HG03520 (cell line): Measurements from ENCODE around the gene IRF2BPL.

Experiments
- ATAC-seq: cut with Tn5 transposase; IDR thresholded peaks from one replicate; pipeline ENCODE4 v1.9.1; 2021; ENCODE audit warnings: mild to moderate bottlenecking, moderate library complexity; ENCODE audit not compliant: unreplicated experiment

The IRF2BPL gene

DNA sequence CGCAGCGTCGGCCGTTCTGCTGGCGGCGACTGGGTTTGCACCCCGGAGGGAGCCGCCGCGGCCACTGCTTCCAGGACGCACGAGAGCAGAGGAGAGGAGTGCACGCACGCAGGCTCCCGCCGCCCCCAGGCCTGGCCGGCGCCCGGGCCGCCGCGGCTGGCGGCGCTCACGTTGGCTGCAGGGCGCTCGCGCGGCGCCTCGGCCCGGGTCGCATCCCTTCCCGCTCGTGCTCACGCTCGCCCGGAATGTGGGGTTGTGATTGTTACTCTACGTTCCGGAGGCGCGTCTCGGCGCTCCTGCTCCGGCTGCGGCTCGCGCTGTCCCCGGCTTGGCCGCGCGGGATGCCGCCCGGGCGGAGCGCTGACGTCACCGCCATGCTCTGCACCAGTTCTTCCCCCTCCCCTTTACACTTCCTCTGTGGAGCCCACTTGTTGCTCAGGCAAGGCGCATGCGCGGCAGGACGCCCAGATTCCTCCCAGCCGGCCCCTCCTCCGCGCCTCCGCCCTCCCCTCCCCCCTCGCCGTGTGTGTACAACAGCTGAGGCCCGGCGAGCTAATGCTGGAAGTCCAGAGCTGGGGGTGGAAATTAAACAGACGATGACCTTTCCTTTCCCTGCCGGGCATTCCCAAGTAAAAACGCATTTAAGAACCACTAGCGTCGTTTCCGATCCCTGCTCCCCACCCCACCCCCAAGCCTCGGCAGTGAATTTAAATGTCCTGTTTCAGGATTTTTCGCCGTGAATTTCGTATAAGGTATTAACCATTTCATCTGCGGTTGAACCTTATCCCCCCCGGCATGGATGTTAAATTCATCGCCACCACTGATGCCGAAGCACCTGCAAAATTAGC is at the start of gene IRF2BPL:
TSS of gene IRF2BPL (minus strand) at position 325 of the 848 bp plus-strand sequence. CDS start 916 bp downstream, outside the sequence.
- peak; percentile 73 for ATAC-seq

DNA sequence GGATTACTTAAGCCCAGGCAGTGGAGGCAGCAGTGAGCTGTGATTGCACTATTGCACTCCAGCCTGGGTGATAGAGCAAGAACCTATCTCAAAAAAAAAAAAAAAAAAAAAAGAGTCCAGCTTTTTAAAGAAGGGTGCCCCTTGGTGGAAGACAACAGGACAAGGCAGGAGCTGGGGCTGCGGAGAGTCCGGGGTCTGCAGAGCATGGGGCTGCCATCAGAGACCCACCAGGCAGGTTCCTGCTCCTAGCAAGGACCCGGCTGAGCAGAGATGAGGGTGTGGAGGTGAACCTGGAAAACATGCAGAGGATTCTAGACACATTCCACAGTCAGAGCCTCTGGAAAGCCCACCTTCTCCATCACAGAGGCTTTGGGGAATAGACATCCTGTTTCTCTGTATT is 48.5 kb upstream of the IRF2BPL start:
- ATAC-seq = no peak

DNA sequence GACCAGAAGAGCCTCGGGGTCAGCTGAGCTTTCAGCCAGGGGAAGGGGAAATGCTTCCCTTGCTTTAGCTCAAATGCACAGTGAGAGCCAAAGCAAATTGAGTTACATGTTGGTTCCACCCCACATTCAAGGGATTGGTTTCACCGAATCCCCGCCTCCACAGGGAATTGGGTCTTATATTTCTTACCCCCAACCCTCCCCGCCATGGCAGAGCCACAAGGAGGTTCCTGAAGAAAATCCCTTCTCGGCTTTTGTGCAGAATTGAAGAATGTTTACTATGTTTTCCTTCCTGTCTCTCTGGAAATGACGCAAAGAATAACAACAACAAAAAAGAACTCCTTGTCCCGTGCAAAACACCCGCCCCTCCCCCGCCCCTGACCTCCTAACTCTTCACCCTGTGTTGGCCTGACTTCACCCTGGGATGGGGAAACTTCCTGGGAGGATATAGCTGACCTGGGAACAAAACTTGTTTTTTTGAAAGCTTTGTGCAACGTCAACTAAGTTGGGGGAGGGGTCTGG is 47.7 kb upstream of the IRF2BPL start:
- ATAC-seq = no peak

DNA sequence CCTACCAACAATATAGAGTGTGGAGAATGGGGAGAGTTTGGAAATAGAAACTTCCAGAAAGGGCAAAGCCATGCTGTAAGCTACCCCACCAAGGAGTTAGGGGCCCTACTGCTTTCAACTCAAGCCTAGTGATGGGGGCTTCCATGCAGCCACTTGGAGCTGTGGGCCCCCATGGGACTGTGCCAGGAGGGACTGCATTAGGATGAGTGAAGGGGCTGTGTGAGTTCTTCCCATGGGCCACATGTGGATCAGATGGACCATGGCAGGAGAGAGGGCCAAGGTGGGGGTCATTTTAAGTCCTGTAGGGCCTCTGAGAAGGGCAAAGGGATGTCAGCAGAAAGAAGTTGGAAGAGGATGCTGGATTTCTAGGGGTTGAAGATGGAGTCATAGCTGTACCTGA is 46.5 kb upstream of the IRF2BPL start:
- no peak for ATAC-seq

DNA sequence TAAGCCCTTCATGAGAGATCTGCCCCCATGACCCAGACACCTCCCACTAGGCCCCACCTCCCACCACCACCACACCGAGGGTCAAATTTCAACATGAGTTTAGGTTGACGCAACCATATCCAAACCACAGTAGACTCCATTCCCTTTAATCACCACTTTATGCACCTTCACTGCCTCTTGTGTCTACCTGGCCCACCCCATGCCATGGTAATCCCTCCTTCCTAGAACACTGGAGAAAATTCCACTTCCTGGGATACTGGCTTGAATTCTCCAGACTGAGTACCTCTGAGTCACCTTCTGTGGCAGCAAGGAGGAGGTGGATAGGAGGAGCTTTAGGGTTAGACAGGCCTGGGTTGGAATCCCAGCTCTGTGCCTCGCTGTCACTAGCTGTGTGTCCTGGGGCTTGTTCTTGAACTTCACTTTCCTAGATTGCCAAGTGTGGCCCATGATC is 43.5 kb upstream of the IRF2BPL start:
- no peak for ATAC-seq

DNA sequence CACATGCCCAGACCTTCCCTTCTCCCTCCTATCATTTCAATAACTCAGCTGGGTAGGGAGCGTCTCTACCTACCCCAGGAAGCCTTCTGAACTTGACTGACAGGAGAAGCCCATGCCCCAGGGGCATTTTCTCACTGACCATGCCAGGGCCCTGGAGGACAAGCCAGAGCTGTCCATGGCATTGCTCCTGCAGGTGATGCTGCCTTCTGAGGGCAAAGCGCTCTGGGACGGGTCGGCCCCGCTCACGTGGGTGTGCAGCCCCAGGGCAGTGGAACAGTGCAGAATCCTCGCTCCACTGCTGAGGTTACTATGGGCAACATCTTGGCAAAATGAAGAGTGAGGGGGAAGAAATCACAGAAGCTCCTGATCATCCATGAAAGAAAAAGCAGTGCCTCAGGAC is 41.0 kb upstream of the IRF2BPL start:
- no peak for ATAC-seq

DNA sequence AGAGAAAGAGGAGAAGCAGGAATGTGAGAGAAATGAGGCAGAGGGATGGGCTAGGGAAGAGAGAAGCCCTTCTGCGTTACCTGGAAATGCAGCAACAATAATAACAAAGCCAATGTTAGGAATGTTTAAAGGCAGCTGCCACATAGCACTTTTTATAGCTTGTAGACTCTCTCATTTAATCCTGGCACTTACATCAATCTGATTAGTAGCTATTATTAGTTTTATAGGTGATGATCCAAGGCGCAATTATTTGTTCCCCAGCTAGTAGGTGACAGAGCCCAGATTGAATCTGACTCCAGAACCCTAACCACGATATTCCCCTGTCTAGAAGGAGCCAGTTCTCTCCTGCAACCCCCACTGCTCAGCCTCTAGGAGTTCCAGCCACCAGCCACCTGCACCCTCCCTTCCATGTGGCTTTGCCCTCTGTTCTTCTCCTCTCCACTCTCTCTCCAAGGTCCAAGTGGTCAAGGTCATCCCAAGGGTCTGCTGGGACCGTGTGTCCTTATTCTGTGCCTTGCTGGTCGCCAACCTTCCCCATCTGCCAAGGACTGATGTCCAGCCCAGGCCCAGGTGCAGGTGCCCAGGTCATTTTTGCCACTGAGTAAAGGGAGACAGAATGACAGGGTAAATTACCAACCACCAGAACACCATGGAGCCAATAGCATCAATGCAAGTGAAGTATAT is 40.2 kb upstream of the IRF2BPL start:
- ATAC-seq = no peak

DNA sequence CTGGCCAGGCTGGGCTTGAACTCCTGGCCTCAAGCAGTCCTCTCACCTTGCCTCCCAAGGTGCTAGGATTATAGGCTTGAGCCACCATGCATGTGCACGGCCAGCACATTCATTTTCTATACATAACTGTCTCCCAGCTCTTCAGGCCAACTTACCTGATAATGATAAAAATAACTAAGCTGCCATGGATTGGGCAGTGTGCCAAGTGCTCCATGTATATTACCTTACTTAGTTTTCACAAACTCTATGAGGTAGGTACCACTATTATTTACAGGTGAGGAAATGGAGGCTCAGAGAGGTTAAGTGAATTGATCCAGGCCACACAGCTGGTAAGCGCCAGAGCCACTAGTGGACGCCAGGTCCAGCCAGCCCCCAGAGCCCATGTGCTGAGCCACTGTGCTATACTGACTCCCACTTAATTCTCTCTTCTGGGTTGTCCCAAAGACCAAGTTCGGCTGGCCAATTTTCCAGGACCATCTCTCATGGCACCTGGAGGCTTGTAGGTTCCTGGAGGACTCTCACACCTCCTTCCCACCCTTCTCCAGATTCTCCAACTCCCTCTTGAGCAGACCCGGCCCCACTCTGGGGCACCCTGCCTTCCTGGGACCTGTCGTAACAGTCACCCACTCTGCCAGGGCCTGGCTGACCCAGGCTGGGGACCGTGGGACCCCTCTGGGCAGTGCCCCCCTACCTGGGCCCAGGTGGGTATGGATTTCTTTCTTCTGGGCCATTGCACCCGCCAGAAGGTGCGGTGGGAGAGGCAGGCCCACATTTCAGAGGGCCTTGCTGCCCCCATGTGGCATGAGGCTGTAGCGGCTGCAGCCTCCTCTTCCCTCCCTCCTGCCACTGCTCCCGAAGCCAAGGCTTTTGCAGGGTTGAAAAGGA is 39.4 kb upstream of the IRF2BPL start:
- no peak for ATAC-seq

DNA sequence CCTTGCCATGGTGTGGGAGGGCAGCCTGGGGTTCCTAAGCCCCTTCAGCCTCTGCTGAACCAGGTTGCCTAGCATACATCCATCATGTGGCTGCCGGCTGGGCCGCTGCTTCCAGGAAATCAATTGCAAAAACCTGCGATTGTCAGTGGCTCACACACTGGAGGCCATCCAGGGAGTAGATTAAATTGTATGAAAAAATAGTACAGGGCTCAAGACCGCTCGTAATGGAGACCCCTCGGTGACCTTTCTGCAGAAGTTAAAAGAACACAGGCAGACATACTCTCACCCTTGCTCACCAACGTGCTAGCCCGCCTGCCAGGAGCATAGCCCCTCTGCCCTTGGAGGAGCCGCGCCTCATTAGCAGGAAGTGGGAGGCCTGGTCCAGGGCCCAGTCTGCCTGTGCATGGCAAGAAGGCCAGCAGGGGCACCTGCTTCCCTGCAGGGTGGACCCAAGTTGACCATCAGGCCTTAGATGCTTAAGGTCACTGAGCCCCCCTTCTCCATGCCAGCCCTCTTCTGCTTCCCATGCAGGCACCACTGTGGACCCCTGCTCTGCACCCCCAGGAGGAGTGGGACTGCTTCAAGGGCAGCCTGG is 38.2 kb upstream of the IRF2BPL start:
- no peak for ATAC-seq

DNA sequence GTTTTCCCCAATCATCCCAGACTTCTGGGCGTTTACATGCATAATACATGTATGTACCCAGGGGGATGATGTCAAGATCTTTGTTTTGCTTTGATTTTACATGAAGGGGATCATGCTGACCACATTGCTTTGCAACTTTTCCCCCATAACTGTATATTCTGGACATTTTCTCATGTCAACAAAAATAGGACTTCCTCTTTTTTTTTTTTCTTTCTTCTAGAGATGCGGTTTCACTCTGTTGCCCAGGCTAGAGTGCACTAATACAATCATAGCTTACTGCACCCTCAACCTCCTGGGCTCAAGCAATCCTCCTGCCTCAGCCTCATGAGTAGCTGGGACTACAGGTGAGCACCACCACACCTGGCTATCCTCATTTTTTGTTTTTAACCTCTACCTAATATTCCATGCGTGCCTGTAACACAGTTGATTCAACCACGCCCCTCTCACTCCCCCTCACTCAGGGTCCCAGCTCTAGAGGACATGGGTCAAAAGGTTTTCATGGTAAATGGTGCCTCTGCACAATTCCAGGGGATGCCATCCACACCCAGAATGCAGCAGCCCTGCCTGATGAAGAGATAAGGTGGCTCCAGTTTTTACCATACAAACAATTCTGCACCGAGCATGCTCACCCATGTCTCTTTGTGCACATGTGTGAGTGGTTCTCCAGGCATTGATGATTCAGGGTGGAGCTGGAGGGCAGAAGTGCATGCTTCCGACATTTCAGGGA is 37.5 kb upstream of the IRF2BPL start:
- ATAC-seq = no peak

DNA sequence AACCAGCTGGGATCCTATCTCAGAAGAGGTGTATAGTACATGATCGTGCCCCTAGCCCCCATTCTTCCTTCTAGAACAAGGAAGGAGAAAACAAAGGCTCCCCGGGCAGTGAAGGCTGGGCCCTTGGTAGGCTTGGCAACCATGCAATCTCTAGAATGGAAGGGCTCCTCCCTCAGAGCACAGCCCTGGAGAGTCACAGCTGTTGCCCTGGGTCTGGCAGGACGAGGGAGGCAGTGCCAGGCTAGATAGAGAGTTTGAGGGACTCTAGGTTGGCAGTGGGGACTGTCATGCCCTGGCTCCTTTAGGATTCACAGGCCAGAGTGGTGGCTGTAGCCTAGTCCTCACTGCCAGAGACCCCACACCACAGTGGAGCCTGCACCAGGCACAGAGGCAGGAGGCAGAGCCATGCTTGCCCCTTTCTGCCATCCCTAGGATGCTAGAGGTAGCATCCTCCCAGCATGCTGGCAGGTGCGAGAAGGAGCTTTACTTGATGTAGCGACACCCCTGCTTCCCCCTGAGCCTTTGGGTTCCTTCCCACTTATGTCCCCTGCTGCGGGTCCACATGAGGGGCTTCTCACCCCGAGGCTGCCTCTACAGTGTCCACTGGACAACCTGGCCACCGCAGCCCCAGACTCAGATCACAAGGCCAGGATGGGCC is 36.1 kb upstream of the IRF2BPL start:
- ATAC-seq = no peak

DNA sequence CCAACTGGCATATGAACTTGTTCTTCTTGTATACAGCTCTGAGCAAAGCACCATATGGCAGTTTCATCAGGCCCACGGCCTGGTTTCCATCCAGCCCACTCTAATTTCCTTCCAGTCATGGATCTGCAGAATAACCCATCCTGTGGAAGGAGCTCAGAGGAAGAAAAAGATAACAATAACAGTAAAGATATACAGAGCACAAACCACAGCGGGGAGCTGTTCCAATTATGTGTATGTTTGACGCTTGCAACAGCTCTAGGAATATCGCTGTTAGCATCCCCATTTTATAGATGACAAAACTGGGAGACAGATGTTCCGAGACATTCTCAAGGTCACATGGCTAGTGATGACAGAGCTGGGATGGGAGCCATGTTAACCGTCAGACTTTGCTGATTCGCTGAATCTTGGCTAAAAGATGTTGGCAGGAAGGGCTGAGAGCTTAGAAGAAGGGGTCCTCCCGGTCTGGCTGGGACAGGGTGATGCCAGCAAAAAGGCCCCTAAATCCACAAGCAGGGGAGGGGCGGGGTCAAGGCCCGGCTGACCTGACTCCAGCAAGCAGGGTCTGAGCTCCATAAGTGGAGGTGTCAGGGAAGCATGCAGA is 35.2 kb upstream of the IRF2BPL start:
- ATAC-seq = no peak

DNA sequence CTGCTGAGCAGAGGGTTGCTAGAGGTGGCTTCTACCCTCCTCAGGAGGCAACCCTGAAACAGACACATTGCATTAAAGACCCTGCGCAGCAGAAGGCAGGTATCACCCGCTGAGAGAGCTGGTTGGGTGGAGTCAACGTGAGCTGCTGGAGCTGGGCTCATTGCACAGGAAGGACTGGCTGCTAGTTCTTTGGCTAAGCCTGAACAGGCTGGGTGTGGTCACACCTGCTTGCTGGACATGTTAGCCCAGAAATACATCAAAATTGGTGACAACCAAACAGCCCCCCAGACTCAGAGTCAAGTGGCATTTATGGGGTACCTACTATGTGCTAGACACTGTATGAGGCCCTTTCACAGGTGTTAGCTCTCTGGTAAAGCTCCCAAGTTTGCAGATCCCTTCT is 33.8 kb upstream of the IRF2BPL start:
- ATAC-seq = no peak

DNA sequence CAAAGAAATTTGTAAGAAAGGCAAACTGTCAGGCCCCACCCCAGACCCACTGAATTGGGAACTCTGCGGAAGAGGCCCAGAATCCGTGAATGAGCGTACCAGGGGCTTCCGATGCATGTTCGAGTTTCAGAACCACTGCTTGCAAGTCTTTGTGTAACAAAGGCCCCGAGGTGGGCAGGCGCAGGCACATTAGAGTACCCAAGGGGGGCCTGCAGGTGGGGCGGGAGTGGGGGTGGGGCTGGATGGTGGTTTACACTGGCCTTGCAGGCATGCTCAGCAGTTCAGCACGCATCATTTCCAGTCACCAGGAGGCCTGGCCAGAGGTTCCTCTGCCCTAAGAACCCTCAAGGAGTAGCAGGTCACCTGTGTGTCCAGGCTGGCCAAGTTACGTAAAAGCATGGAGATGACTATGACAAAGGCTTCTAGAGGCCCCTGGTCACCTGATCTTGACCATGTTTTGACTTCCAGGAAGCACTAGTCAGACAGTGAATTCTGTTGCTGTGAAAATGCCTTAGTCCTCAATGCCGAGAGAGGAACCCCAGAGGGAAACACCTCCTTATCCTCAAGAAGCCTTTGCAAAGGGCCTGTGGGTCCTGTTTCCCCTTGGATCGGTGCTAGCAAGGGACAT is 33.2 kb upstream of the IRF2BPL start:
- ATAC-seq = no peak

DNA sequence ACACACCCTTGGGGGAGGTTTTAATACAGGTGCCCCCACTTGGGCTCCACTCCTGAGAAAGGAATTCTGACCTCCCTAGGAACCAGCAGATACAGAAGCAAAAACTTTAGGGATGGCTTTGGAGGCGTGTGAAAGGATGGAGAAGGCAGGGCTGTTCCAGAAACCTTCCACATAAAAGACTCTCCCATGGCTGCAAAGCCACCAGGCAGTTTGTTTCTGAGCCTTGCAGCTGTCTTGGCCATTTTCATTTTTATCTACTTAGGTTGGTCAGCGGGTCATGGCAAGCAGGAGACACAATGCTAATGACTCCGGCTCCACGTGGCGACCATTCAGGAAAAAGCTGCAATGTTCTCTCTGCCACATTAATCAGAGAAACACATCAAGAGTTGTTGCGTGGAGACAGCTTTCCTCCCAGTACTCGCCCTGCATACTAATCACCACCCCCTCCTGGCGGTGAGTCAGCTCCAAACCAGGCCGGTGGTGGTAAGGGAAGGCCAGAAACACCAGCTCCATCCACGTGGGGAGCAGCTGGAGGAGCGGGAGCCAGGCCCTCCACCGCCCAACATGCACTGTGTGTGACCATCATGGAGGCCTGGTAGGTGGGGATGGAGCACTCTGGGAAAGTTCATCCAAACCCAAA is 30.9 kb upstream of the IRF2BPL start:
- no peak for ATAC-seq

DNA sequence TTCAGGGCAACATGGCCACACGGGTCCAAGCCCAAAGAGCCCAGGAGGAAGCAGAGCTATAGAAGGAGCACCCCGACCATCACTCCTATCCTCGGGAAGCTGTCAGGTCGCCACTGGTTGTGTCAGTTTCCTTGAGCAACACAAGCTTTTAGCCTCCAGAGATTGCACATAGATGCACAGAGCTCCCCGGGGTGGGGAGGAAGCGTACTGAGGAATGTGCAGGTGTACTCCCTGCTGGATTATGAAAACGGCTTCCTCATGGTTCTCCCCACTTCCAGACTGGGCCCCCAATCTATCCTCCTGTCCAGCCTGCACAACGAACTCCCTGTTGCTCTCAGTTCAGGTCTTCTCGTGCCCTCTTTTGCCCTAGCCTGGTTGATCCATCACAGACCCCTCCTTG is 30.3 kb upstream of the IRF2BPL start:
- ATAC-seq = no peak

DNA sequence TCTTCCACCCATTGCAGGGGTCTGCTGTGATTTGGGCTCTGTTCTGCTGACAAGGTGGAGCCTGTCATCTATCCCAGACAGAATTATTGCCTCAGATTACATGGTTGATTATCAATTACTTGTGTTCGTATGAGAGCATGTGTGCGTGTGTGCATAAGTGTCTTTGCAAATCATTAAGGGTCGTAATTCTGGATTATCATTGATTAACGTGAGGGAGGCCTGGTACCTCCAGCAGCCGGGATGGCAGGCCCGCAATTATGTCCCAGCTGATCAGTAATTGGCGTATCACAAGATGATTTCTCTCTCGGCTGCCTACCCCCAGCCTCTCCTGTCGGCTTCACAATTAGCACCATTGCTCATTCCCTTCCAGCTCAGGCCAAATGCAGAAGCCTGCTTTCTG is 29.6 kb upstream of the IRF2BPL start:
- no peak for ATAC-seq

DNA sequence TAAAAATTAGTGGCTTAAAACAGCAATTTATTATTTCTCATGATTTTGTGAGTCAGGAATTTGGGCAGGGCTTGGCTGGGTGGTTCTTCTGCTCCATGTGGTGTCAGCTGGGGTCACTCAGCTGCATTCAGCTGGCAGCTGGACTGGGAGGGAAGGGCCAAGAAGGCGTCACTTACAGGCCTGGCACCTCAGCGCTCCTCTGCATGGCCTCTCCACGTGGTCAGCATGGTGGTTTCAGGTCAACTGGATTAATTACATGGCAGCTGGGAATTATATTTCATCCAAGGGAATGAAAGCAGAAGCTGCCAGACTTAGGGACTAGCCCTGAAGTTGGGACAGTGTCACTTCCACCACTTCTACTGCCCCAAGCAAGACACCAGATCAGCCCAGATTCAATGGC is 27.5 kb upstream of the IRF2BPL start:
- ATAC-seq = no peak
